Activated CD4-positive, CD25-positive, alpha-beta regulatory T cell treated with anti-CD3 and anti-CD28 coated beads, Interleukin-2, amount 50 U/mL, for 16 hours (primary cell): Measurements from ENCODE around the gene MTHFS.
"Not testable (repeated sequence)": the region's sequence is repeated elsewhere in the genome, so short reads cannot be mapped to it uniquely, and the experiment has no call there.

Experiments used
- DNase-seq: peaks from one replicate; pipeline ENCODE4 v3.0.0-alpha.2; 2020; ENCODE audit warnings: low read depth, low spot score

MTHFS gene

DNA sequence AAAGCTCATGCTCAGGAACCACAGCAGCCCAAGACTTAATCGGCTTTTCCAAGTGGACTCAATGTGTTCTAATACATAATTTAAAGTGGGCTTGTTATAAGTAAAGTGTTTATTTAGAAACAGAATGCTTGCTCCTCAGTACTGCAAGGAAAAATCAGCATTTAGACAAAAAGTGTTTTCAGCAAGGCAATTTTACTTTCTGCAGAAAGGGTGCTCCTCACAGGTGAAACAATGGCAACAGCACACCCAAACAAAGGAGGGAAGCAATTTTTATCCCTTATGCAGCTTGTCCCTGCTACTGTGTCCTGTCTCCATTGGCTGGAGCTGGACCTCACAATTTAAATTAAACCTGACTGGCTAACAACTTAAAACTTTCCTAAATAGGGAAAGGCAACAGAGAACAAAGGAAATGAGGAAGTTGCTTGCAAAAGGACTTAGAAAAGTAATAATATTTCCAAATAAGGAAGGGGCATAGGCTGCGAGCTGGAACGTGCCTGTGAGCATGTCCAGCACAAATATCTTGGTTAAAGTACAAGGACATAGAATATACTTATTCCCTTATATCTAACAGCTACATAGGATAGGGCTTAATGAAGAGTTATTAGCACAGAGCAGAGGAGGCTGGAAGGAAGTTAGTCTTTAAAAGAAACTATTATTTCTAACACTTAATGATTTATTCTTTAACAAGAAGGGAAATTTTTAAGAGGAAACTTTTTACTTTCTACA is 19.1 kb upstream of the MTHFS start:
- not testable (repeated sequence) for DNase-seq

DNA sequence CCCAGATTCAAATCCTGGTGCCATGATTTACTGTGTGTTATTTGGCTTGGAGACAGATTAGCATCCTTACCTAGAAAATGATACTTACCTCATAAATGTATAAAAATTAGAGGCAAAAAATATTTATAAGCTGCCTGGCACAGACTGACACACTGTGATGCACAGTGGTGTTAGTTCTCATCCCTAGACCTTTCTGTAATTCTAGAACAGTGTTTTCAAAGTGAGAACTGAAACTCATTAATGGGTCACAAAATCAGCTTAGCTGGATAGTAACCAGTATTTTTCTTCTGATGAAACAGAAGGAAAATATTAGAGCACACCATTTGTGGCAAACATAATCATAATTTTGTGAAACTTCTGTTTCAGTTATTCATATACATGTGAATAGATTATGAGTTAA is 17.9 kb upstream of the MTHFS start:
- no peak for DNase-seq

GRCh38 chr15:79909556-79910335 is 12.9 kb upstream of the MTHFS start:
- not testable (repeated sequence) for DNase-seq

DNA sequence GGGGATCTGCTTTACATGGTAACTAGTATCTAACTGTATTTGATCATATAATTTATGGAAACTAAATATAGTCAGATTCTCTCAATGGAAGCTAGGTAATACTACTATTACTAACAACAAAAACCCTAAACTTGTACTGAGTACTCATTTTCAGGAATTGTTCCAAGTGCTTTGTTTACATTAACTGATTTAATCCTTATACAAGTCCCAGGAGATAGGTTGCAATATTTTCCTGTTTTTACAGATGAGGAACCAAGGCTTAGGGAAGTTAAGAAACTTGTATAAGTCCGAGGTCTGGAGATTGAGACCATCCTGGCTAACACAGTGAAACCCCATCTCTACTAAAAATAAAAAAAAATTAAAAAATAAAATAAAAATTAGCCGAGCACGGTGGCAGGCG is 7.5 kb upstream of the MTHFS start:
- no peak for DNase-seq

DNA sequence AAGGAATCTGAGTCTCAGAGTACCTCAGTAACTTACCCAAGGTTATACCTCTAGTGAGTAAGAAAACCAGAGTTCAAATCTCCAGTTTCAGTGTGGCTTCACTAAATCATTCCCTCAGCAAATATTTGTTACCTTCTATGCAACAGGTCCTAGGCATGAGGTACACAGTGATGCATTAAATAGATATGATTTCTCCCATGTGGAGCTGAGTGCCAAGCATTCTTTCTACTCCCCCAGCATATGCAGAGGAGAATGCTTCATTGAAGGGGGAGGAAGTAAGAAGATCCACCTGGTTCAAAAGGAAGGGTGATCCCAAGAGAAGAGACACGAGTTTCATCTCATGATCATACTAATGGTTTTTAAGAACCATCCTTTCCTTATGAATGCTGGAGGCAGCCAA is 6.8 kb upstream of the MTHFS start:
- no peak for DNase-seq

GRCh38 chr15:79903144-79903543 is 6.3 kb upstream of the MTHFS start:
- no peak for DNase-seq

GRCh38 chr15:79901958-79902357 is 5.1 kb upstream of the MTHFS start:
- no peak for DNase-seq

DNA sequence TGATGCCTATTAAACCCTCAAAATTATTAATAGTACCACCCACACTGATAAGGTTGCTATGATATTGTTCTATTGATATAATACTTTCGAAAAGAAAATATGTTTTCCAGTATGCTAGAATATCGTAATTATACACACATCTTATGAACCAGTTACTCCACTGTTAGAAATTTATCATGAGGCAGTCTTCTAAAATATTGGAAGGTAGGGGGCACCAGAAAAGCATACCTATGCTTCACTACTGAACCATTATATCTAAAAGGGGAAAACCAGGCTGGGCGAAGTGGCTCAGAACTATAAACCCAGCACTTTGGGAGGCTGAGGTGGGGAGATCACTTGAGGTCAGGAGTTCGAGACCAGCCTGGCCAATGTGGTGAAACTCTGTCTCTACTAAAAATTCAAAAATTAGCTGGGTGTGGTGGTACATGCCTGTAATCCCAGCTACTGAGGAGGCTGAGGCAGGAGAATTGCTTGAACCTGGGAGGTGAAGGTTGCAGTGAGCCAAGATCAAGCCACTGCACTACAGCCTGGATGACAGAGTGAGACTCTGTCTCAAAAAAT is 4.1 kb upstream of the MTHFS start:
- DNase-seq: not testable (repeated sequence)

GRCh38 chr15:79900087-79900486 is 3.3 kb upstream of the MTHFS start:
- DNase-seq: no peak

DNA sequence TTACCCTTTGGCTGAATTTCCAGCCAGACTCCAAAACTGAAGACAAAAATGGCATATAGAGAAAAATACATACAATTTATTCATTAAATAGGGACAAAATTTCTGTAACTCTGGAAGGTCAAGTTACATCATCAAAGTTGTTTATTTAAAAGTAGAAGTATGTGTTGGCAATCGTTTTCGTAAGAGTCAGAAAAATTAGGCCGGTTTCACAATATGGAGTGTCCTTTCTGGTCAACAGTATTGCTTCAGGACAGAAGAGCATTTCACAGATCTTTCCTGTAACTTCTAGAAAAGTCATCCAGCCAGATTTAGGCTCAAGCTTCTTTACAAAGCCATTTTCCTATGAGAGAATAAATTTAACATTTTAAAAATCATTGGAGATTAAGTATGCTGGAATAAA is 2.0 kb upstream of the MTHFS start:
- not testable (repeated sequence) for DNase-seq

- DNase-seq: no peak
Observed at GRCh38 chr15:79898369-79898768, 1.6 kb upstream of the MTHFS start.

GRCh38 chr15:79897701-79898113 is 893 bp upstream of the MTHFS start:
- DNase-seq: no peak

- DNase-seq: no peak
Observed at GRCh38 chr15:79897380-79897678, 515 bp upstream of the MTHFS start.

DNA sequence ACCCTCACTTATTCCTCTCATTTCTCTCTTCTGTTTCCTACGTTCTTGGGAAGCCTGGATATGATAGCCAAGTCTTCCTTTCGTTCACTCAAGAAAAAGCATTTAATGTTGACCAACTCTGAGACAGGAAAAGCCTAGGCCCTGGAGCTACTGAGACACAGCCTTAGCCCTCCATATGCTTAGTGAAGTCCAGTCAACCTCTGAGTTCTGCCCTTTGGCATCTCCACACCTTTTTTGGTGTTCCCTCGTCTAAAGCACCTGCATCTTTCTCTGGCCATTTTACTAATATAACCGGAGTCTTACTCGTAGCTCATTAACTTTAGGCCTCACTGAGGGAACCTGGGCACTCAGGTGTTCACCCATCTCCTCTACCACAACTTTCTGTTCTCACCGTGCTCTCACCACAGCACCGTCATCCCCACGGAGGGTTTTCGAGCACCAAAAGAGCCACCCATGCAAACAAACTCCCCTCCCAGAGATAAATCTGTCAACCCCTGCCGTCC is 632 bp downstream of the MTHFS start:
- DNase-seq: no peak

DNA sequence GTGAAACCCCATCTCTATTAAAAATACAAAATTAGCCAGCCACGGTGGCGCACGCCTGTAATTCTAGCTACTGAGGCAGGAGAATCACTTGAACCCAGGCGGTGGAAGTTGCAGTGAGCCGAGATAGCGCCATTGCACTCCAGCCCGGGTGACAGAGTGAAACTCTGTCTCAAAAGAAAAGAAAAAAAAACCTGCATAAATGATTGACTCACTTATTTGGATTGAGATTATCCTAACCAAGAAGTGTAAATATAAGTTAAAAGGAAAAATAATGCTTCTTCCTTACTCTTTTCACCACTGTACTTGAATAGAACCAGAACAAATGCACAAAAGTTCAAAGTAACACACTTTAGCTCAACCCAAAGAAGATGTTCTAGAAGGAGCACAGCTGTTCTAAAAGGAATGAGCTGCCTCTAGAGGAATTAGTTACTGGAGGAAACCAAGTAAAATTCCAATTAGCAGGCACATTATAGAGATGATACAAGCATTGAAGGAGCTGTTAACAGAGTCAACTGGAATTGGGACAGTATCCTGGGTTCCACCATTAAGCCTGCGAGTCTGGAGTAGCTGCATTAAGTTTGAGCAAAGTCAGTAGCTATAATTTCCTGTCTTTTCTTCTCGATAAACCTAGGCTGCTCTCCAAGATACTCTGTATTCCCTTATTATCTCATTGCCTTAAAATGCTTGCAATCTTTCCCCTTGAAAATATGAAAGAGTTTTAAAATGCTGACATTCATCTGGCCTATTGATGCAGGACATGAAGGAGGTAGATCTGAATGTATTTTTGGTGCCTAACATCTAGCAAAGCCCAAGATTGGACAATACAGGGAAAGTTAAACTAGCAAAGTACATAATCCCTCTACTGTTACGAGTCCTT is 9.5 kb downstream of the MTHFS start:
- DNase-seq: no peak

- DNase-seq: no peak
Observed at GRCh38 chr15:79886124-79886523, 10.7 kb downstream of the MTHFS start.

DNA sequence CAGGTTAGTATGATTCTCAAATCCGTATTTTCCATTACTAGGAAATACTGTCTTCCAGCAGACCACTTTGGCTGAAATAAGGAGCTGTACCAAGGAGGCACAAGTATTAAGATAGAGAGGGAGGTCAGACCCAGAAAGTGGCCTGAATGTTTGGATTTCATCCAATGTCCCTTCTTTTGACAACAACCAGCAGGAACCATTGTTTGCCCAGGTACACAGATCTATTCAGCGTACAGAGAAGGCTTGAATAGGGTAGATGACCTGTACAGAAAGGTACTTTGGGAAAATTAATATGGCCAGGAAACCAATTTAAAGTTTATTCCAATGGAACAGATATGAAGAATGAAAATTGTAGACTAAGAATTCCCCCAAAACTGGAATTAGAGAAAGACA is 12.6 kb downstream of the MTHFS start:
- DNase-seq: no peak

DNA sequence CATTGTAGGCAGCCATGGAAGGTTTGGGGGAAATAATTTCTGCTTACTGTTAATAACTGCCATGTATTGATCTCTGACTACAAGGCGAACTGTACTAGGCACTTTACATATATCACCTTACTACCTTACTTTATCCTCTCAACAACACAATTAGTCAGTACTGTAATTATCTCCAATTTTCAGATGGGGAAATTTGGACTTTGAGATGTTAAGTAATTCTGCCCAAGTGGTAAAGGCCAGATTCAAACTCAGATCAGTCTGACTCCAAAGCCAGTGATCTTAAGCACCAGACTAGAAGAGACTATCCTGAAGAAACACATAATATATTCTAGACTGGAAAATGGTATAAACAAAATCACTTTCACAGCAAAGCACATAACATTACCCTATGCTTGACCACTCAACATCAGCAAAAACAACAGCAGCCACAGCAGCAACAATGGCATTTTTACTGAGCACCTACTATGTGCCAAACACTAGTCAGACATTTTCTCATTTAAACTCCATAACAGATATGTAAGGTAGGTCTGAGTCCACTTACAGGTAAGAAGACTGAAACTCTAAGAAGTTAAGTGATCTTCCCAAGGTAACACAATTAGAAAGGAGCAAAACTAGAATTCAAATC is 13.1 kb downstream of the MTHFS start:
- no peak for DNase-seq

- no peak for DNase-seq
Observed at GRCh38 chr15:79881668-79882067, 15.1 kb downstream of the MTHFS start.

GRCh38 chr15:79881254-79881653 is 15.6 kb downstream of the MTHFS start:
- no peak for DNase-seq

DNA sequence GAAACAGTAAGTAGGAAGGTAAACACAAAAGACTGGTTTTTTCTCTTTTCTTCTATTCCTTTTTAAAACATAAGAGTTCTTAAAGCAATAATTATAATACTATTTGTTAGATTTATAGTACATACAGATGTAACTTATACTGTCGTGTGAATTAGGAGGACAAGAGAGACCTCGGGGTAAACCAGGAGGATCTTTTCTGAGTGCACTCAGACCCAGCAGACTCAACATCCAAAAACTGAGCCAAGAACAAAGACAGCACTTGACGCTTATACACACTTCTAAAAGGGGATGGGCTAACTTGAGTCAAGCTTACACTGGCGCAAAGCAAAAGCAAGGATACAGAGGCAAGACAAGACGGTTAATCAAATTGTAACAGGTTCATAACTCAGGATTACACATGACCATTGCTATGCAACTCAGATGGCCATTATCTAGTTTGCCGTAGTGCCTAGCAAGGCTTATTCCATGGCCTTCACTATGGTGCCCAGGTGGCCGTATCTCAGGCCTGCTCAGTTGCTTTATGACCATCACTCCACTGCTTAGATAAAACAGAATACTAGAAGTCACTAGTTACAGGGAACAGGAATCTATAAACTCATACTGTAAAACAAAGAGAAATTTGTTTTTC is 18.6 kb downstream of the MTHFS start:
- DNase-seq: no peak
